ENCODE results near the gene GHSR. TPM values are rescaled to one million over a fixed set of nuclear protein-coding genes. Genes with fewer than 3 reads are reported as not detected.

GHSR gene
- total RNA-seq, 1 donor from 2014 or later = not detected

DNA sequence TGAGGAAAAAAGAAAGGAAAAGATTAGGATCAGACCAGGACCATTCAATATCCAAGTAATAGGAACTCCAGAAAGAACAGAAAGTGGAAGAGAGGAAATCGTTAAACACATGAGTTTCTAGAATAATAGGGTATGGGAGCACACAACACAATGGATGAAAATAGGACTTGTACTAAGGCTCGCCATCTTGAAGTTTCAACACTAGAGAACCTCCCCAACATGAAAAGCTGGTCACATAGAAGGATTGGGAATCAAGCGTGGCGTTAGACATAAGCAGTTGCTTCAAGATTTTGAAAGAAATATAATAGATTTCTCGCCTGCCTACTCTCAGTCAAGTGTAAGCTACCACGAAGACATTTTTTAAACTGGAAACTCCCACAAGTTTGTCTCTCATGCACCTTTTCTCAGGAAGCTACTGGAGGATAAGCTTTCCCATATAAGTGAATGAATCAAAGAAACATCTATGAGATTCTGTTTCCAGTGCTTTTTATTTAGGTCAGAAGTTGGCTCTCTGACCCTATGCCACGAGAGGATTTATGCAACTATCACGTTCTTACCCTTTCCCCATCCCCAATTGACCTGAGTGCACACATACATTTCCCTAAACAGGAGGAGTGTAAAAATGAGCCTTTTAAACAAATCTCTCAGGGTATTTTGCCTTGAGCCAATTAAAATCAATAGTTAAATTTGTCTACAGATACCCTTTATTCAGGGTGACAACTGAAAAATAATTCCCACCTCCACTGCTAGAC is 45.2 kb downstream of the GHSR start:
- no peak overlapping the region for H3K4me3 Mint-ChIP-seq (ENCODE audit: unreplicated experiment)
- no peak overlapping the region for H3K27ac Mint-ChIP-seq (ENCODE audit: unreplicated experiment)
- DNase-seq (ENCODE audit: low spot score) = no peak
- H3K9me3 Mint-ChIP-seq (ENCODE audit: unreplicated experiment) = no peaks in the 10 kb centered on the region
- H3K4me1 Mint-ChIP-seq (ENCODE audit: unreplicated experiment) = no peaks in the 10 kb centered on the region
- peaks cover 11% of the 10 kb centered on the region for H3K36me3 Mint-ChIP-seq (ENCODE audit: low read depth, unreplicated experiment)
- TF ChIP-seq, protein P1, sequence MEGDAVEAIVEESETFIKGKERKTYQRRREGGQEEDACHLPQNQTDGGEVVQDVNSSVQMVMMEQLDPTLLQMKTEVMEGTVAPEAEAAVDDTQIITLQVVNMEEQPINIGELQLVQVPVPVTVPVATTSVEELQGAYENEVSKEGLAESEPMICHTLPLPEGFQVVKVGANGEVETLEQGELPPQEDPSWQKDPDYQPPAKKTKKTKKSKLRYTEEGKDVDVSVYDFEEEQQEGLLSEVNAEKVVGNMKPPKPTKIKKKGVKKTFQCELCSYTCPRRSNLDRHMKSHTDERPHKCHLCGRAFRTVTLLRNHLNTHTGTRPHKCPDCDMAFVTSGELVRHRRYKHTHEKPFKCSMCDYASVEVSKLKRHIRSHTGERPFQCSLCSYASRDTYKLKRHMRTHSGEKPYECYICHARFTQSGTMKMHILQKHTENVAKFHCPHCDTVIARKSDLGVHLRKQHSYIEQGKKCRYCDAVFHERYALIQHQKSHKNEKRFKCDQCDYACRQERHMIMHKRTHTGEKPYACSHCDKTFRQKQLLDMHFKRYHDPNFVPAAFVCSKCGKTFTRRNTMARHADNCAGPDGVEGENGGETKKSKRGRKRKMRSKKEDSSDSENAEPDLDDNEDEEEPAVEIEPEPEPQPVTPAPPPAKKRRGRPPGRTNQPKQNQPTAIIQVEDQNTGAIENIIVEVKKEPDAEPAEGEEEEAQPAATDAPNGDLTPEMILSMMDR (IDR thresholded peaks at IDR 0.05; ENCODE audit: unreplicated experiment) = no peak
- no peaks in the 10 kb centered on the region for H3K27me3 Mint-ChIP-seq (ENCODE audit: unreplicated experiment)

DNA sequence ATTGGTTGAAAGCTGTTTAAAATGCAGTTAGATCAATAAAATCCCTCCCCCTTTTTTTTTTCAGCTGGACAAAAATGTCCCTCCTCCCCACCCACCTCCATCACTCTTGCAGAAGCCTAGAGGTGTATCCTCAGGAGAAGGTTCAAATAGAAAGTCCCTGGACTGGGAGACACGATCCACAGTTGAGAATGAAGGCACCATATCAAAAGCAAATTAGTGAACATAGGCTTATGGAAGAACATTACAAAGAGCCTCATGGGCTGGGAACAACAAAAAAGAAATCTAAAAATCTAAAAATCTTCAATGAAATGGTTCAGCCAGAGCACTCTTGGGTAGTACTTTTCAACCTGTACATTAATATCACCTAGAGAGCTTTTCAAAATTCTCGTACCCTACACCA is 46.2 kb downstream of the GHSR start:
- Mint-ChIP-seq H3K36me3 (ENCODE audit: low read depth, unreplicated experiment) (peaks cover 11% of the 10 kb centered on the region), H3K9me3 (ENCODE audit: unreplicated experiment) (no peaks in the 10 kb centered on the region), H3K4me1 (ENCODE audit: unreplicated experiment) (no peaks in the 10 kb centered on the region), H3K27ac (ENCODE audit: unreplicated experiment) (no peak overlapping the region), H3K4me3 (ENCODE audit: unreplicated experiment) (no peak overlapping the region), H3K27me3 (ENCODE audit: unreplicated experiment) (no peaks in the 10 kb centered on the region)
- TF ChIP-seq, protein P1 (IDR thresholded peaks at IDR 0.05; ENCODE audit: unreplicated experiment) = no peak
- DNase-seq (ENCODE audit: low spot score) = no peak

DNA sequence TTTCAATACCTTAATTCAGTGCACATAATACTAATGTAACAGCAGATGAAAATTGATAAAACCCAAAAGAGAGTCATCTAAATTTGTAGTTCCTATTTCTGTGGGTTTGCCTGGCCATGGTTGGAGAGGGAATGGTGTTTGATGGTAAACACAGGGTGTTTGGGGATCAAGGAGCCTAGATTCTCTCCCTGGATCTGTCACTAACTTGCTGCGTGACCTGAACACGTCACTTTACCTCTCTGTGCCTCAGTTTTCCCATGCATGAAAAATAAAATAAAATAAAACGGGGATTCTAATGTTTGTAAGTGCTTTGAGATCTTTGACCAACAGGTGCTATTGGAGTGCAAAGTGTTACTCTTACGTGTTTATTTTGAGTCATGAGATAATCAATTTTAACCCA is 49.8 kb downstream of the GHSR start:
- TF ChIP-seq, protein P1 (IDR thresholded peaks at IDR 0.05; ENCODE audit: unreplicated experiment) = no peak
- H3K4me3 Mint-ChIP-seq (ENCODE audit: unreplicated experiment) = no peak overlapping the region
- DNase-seq (ENCODE audit: low spot score) = no peak
- H3K27ac Mint-ChIP-seq (ENCODE audit: unreplicated experiment) = no peak overlapping the region
- H3K9me3 Mint-ChIP-seq (ENCODE audit: unreplicated experiment) = no peaks in the 10 kb centered on the region
- peaks cover 4% of the 10 kb centered on the region for H3K4me1 Mint-ChIP-seq (ENCODE audit: unreplicated experiment)
- H3K36me3 Mint-ChIP-seq (ENCODE audit: low read depth, unreplicated experiment) = peaks cover 11% of the 10 kb centered on the region
- H3K27me3 Mint-ChIP-seq (ENCODE audit: unreplicated experiment) = peaks cover 3% of the 10 kb centered on the region

DNA sequence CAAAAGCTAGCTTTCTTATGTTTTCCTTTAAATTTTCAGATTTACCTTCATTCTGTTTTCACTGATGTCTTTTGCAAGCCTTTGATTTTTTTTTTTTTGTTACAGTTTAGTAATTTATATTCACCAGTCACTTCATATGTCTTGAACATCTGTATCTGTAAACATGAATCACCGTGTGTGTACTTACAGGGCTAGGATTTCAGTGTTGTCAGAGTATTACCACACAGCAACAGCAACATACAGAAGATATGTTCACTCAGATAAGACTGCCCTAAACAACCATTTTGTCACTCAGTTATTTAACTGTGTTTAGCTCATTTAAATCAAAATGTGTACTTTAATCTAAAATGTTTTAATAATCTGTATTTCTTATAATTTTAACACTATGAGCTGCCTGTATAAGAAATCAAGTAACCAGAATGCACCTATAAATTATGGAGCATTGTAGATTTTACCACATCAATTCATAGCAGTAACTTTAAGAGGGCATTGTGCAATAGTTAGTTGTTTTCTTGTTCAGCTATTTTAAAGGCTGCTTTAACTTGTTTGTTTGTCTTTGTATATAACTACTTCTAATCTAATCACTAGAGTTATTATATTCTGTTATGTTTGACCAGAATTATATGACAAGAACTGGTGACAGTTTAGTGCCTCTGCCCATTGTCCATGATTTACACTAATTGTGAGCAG is 50.4 kb downstream of the GHSR start:
- H3K27me3 Mint-ChIP-seq (ENCODE audit: unreplicated experiment) = peaks cover 3% of the 10 kb centered on the region
- H3K36me3 Mint-ChIP-seq (ENCODE audit: low read depth, unreplicated experiment) = peaks cover 15% of the 10 kb centered on the region
- H3K4me1 Mint-ChIP-seq (ENCODE audit: unreplicated experiment) = peaks cover 7% of the 10 kb centered on the region

More for the DNA sequence above, 50.4 kb downstream of the GHSR start:
- no peak for DNase-seq (ENCODE audit: low spot score)
- no peaks in the 10 kb centered on the region for H3K9me3 Mint-ChIP-seq (ENCODE audit: unreplicated experiment)
- no peak overlapping the region for H3K27ac Mint-ChIP-seq (ENCODE audit: unreplicated experiment)
- TF ChIP-seq, protein P1 (IDR thresholded peaks at IDR 0.05; ENCODE audit: unreplicated experiment) = no peak
- no peak overlapping the region for H3K4me3 Mint-ChIP-seq (ENCODE audit: unreplicated experiment)

Measured in endothelial cell (in vitro differentiated cells).